ENCODE measurements around the gene TFEB. TPM values are rescaled to one million over a fixed set of nuclear protein-coding genes. Genes with fewer than 3 reads are reported as not detected.

TFEB gene
- total and polyA plus RNA-seq, 2 of the 8 experiments (the other 6 are each of a cell fraction or from before 2014, with no cell fraction given): 2.3 to 6.7 TPM

DNA sequence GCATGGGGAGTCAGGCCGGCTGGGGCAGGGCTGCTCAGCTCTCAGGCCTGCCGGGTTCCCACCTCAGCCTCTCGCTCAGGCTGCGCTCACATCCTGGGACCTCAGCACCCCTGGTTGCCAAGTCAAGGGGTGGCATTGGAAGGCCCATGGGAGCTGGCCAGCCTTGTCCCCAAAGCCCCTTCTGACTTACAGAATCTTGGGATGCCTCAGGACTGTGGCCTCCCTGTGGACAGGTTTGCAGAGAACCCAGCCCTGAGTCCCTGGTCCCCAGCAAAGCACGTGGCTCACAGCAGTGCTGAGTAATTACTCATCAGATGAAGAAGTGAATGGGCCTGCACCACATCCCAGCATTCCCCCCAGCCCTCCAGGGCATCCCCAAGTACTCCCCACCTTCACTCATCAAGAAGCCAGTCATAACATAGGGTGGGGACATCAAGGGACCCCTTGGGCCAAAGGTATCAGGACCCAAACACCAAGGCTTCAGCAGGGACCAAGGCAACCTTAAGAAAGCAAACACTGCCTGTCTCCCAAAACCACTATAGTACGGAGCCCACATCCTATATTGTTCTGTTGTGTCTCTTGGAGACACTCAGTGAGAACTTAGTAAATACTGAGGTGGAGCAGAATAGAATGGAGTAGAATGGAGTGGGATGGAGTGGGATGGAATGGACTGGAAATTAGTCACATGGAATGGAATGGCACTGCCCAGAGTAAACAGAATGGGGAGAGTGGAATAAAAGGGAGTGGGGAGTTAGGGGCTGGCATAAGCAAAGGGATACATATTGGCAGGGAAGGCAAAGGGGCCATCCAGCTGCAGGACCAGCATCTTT, 8.2 kb upstream of the TFEB start (continued):
- TF ChIP-seq, protein P1, sequence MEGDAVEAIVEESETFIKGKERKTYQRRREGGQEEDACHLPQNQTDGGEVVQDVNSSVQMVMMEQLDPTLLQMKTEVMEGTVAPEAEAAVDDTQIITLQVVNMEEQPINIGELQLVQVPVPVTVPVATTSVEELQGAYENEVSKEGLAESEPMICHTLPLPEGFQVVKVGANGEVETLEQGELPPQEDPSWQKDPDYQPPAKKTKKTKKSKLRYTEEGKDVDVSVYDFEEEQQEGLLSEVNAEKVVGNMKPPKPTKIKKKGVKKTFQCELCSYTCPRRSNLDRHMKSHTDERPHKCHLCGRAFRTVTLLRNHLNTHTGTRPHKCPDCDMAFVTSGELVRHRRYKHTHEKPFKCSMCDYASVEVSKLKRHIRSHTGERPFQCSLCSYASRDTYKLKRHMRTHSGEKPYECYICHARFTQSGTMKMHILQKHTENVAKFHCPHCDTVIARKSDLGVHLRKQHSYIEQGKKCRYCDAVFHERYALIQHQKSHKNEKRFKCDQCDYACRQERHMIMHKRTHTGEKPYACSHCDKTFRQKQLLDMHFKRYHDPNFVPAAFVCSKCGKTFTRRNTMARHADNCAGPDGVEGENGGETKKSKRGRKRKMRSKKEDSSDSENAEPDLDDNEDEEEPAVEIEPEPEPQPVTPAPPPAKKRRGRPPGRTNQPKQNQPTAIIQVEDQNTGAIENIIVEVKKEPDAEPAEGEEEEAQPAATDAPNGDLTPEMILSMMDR (IDR thresholded peaks at IDR 0.05; ENCODE audit: control extremely low read depth in 1 of 3, insufficient read depth in 1 of 3, low read depth in 1 of 3, low read length in 3 of 3): no peak
